IMR-90 (cell line): Measurements from ENCODE around the gene ROGDI. TPM values are rescaled to one million over a fixed set of nuclear protein-coding genes. Genes with fewer than 3 reads are reported as not detected.

Source experiments
- ATAC-seq: fragments of 200-7000 bp; cut with Tn5 transposase; 2 replicates; pipeline ENCODE4 v1.9.1; 2020; ENCODE audit warnings: low read depth, mild to moderate bottlenecking, moderate library complexity
- BruUV-seq: library from RNA; stranded (reverse); fragments of 400-500 nt; replicated peaks from 2 replicates; lab custom pipeline; 2021; lab: Mats Ljungman, UMichigan
- CTCF ChIA-PET: fragments of 300-600 bp; formaldehyde crosslinking; extraction: SDS; loops from one replicate; lab custom pipeline; 2021; ENCODE audit warnings: antibody characterized with exemption; lab: Yijun Ruan, JAX
- POLR2A ChIA-PET: fragments of 300-600 bp; sonication (Branson Sonifier 250); formaldehyde crosslinking; loops from one replicate; lab custom pipeline; 2022; ENCODE audit warnings: antibody characterized with exemption; ENCODE audit not compliant: unreplicated experiment; lab: Charles Lee
- DNase-seq: peaks from one replicate; pipeline ENCODE4 v3.0.0; 2013
- H2AFZ ChIP-seq: replicated peaks from 2 replicates; pipeline ENCODE3; 2013; ENCODE audit warnings: low read length, mild to moderate bottlenecking; ENCODE audit not compliant: poor library complexity
- H2AK5ac ChIP-seq: 2 replicates; pipeline ENCODE4 v1.6.1; 2013; ENCODE audit warnings: low read depth, low read length, inconsistent platforms
- H2AK9ac ChIP-seq: replicated peaks from 2 replicates; pipeline ENCODE3; 2013; ENCODE audit warnings: mild to moderate bottlenecking, low read depth, low read length, moderate library complexity; ENCODE audit not compliant: poor library complexity
- H2BK120ac ChIP-seq: 2 replicates; pipeline ENCODE4 v1.6.1; 2013; ENCODE audit warnings: low read depth, low read length, inconsistent platforms
- H2BK15ac ChIP-seq: 3 replicates; pipeline ENCODE4 v1.6.1; 2013; ENCODE audit warnings: low read depth, low read length, inconsistent platforms
- H2BK20ac ChIP-seq: 2 replicates; pipeline ENCODE4 v1.6.1; 2013; ENCODE audit warnings: low read depth, mild to moderate bottlenecking, inconsistent platforms, low read length, moderate library complexity
- H2BK5ac ChIP-seq: 2 replicates; pipeline ENCODE4 v1.6.1; 2013; ENCODE audit warnings: mild to moderate bottlenecking, low read depth, low read length, inconsistent platforms; ENCODE audit not compliant: poor library complexity, severe bottlenecking
- H3K14ac ChIP-seq: replicated peaks from 2 replicates; pipeline ENCODE4 v1.6.1; 2013; ENCODE audit warnings: low read depth, low read length, inconsistent platforms
- H3K18ac ChIP-seq: 2 replicates; pipeline ENCODE4 v1.6.1; 2013; ENCODE audit warnings: low read depth, low read length, control low read depth
- H3K23ac ChIP-seq: 2 replicates; pipeline ENCODE4 v1.6.1; 2013; ENCODE audit warnings: low read depth, low read length, inconsistent platforms
- H3K27ac ChIP-seq: 2 replicates; pipeline ENCODE4 v1.5.1; 2013; ENCODE audit warnings: mild to moderate bottlenecking, control low read depth, low read length; ENCODE audit not compliant: insufficient read depth
- H3K27me3 ChIP-seq: 2 replicates; pipeline ENCODE4 v1.6.1; 2013; ENCODE audit warnings: low read length; ENCODE audit not compliant: control insufficient read depth, insufficient read depth
- H3K36me3 ChIP-seq: 2 replicates; pipeline ENCODE4 v1.6.1; 2013; ENCODE audit warnings: low read length, mixed read lengths; ENCODE audit not compliant: control insufficient read depth, insufficient read depth
- H3K4ac ChIP-seq: 2 replicates; pipeline ENCODE4 v1.6.1; 2013; ENCODE audit warnings: low read depth, low read length, inconsistent platforms
- H3K4me1 ChIP-seq: 2 replicates; pipeline ENCODE4 v1.6.1; 2013; ENCODE audit warnings: low read length, mixed read lengths; ENCODE audit not compliant: control insufficient read depth, insufficient read depth
- H3K4me2 ChIP-seq: 2 replicates; pipeline ENCODE4 v1.6.1; 2013; ENCODE audit warnings: low read depth, mild to moderate bottlenecking, control low read depth, low read length, moderate library complexity
- H3K4me3 ChIP-seq: 2 replicates; pipeline ENCODE4 v1.5.1; 2013; ENCODE audit warnings: low read depth, mild to moderate bottlenecking, control low read depth, low read length, moderate library complexity; ENCODE audit not compliant: insufficient read depth
- H3K56ac ChIP-seq: 2 replicates; pipeline ENCODE4 v1.6.1; 2013; ENCODE audit warnings: low read length, inconsistent platforms; ENCODE audit not compliant: insufficient read depth; ENCODE audit errors: extremely low read depth
- H3K79me1 ChIP-seq, 2 experiments: 2 replicates each; pipeline ENCODE4 v1.6.1; 2013; ENCODE audit warnings: low read length in 2 of 2, inconsistent platforms in 1 of 2, low read depth in 1 of 2
- H3K9ac ChIP-seq: 2 replicates; pipeline ENCODE4 v1.6.1; 2013; ENCODE audit warnings: low read depth, low read length, control low read depth
- H3K9me1 ChIP-seq: 2 replicates; pipeline ENCODE4 v1.6.1; 2013; ENCODE audit warnings: low read length, inconsistent platforms; ENCODE audit not compliant: insufficient read depth
- H3K9me3 ChIP-seq: 2 replicates; pipeline ENCODE4 v1.6.1; 2013; ENCODE audit warnings: low read length; ENCODE audit not compliant: control insufficient read depth, insufficient read depth
- H4K20me1 ChIP-seq: 2 replicates; pipeline ENCODE4 v1.6.1; 2013; ENCODE audit warnings: low read length, inconsistent platforms; ENCODE audit not compliant: insufficient read depth
- H4K5ac ChIP-seq: 2 replicates; pipeline ENCODE4 v1.6.1; 2013; ENCODE audit warnings: mild to moderate bottlenecking, low read depth, low read length, control low read depth
- H4K8ac ChIP-seq, 2 experiments: 2 replicates each; pipeline ENCODE4 v1.6.1; 2013; ENCODE audit warnings: low read depth in 2 of 2, low read length in 2 of 2, control low read depth in 1 of 2, inconsistent platforms in 1 of 2
- H4K91ac ChIP-seq: 2 replicates; pipeline ENCODE4 v1.6.1; 2013; ENCODE audit warnings: low read depth, low read length, inconsistent platforms; ENCODE audit not compliant: insufficient read depth
- BHLHE40 ChIP-seq: fragments of 150-350 bp; IDR thresholded peaks from 2 replicates; pipeline ENCODE4 v1.6.1; 2016; ENCODE audit warnings: mild to moderate bottlenecking, low read depth, low read length
- CEBPB ChIP-seq: IDR thresholded peaks from 2 replicates; pipeline ENCODE4 v1.6.1; 2012; ENCODE audit warnings: low read depth, low read length, improper control_type of control experiment
- CHD1 ChIP-seq: IDR thresholded peaks from 2 replicates; pipeline ENCODE4 v1.6.1; 2012; ENCODE audit warnings: low read depth, low read length, improper control_type of control experiment
- FOS ChIP-seq: fragments of 150-350 bp; IDR thresholded peaks from 2 replicates; pipeline ENCODE4 v1.6.1; 2016; ENCODE audit warnings: low read depth, low read length
- MAFK ChIP-seq: IDR thresholded peaks from 2 replicates; pipeline ENCODE4 v1.6.1; 2012; ENCODE audit warnings: low read depth, low read length, improper control_type of control experiment
- MAZ ChIP-seq: IDR thresholded peaks from 2 replicates; pipeline ENCODE4 v1.6.1; 2012; ENCODE audit warnings: low read depth, mild to moderate bottlenecking, low read length, improper control_type of control experiment, moderate library complexity, borderline replicate concordance
- MXI1 ChIP-seq: IDR thresholded peaks from 2 replicates; pipeline ENCODE4 v1.6.1; 2012; ENCODE audit warnings: low read depth, mild to moderate bottlenecking, low read length, moderate library complexity, borderline replicate concordance
- NFE2L2 ChIP-seq: fragments of 150-350 bp; IDR thresholded peaks from 2 replicates; pipeline ENCODE4 v1.6.1; 2016; ENCODE audit warnings: low read depth, mild to moderate bottlenecking, low read length
- POLR2A ChIP-seq: IDR thresholded peaks from 2 replicates; pipeline ENCODE4 v1.6.1; 2012; ENCODE audit warnings: mild to moderate bottlenecking, low read depth, low read length
- RAD21 ChIP-seq: IDR thresholded peaks from 2 replicates; pipeline ENCODE4 v1.6.1; 2012; ENCODE audit warnings: low read length, improper control_type of control experiment
- RCOR1 ChIP-seq: IDR thresholded peaks from 2 replicates; pipeline ENCODE4 v1.6.1; 2012; ENCODE audit warnings: mild to moderate bottlenecking, low read length, improper control_type of control experiment; ENCODE audit not compliant: insufficient replicate concordance
- RFX5 ChIP-seq: IDR thresholded peaks from 2 replicates; pipeline ENCODE4 v1.8.0; 2012; ENCODE audit warnings: low read depth, mild to moderate bottlenecking, low read length, moderate library complexity
- SMC3 ChIP-seq: fragments of 150-350 bp; IDR thresholded peaks from 2 replicates; pipeline ENCODE4 v1.6.1; 2016; ENCODE audit warnings: low read depth, mild to moderate bottlenecking, antibody characterized with exemption, low read length, moderate library complexity
- WGBS, 2 experiments: methylation state at CpG; one replicate each; pipeline versions ENCODE4 v1.1.5 to v1.1.7; 2013; ENCODE audit warnings: missing lambda C conversion rate in 2 of 2; ENCODE audit not compliant: insufficient read length in 1 of 2; ENCODE audit errors: extremely low coverage in 2 of 2; 5-methylcytosine and 5-hydroxymethylcytosine counted together
- dilution Hi-C: fragments of 300-500 bp; cut with HindIII; formaldehyde crosslinking; loops from one replicate; pipeline ENCODE4 v1.14.3; 2018; ENCODE audit warnings: low sequenced_read_pairs; ENCODE audit not compliant: unreplicated experiment
- in situ Hi-C: fragments of 300-500 bp; cut with MboI; formaldehyde crosslinking; loops from 3 replicates; pipeline ENCODE4 v1.14.3; 2019; ENCODE audit warnings: low sequenced_read_pairs, inconsistent platforms, mixed read lengths
- intact Hi-C: fragments of 100-400 bp; cut with micrococcal nuclease; formaldehyde crosslinking; loops from 2 replicates; pipeline ENCODE4 v1.10.0; 2022
- polyA plus RNA-seq, 3 experiments: library from polyadenylated mRNA; depleted of rRNA; stranded (reverse); fragments of >200 nt; gene quantifications; 2 replicates each; pipeline ENCODE4 v1.2.3, GENCODE V29; 2012; ENCODE audit warnings: low replicate concordance in 1 of 3
- total RNA-seq: library from RNA; depleted of rRNA; stranded (reverse); fragments of >200 nt; gene quantifications from 2 replicates; pipeline ENCODE4 v1.2.3, GENCODE V29; 2012
- TF ChIP-seq, protein P1 (sequence below): conservative IDR thresholded peaks from 2 replicates; pipeline ENCODE4 v1.5.1; 2012; ENCODE audit warnings: mild to moderate bottlenecking, low read depth, low read length, improper control_type of control experiment
- TF ChIP-seq, protein P2 (sequence below): fragments of 150-350 bp; IDR thresholded peaks from 2 replicates; pipeline ENCODE4 v1.6.1; 2016; ENCODE audit warnings: low read depth, mild to moderate bottlenecking, low read length, moderate library complexity, borderline replicate concordance
- TF ChIP-seq, protein P3 (sequence below): fragments of 150-350 bp; IDR thresholded peaks from 2 replicates; pipeline ENCODE4 v1.6.1; 2017; ENCODE audit warnings: mild to moderate bottlenecking, antibody characterized with exemption, low read length, low read depth

The ROGDI gene
- total and polyA plus RNA-seq, 2 of the 4 experiments (the other 2 are of a cell fraction): 13.6 to 27.1 TPM

DNA sequence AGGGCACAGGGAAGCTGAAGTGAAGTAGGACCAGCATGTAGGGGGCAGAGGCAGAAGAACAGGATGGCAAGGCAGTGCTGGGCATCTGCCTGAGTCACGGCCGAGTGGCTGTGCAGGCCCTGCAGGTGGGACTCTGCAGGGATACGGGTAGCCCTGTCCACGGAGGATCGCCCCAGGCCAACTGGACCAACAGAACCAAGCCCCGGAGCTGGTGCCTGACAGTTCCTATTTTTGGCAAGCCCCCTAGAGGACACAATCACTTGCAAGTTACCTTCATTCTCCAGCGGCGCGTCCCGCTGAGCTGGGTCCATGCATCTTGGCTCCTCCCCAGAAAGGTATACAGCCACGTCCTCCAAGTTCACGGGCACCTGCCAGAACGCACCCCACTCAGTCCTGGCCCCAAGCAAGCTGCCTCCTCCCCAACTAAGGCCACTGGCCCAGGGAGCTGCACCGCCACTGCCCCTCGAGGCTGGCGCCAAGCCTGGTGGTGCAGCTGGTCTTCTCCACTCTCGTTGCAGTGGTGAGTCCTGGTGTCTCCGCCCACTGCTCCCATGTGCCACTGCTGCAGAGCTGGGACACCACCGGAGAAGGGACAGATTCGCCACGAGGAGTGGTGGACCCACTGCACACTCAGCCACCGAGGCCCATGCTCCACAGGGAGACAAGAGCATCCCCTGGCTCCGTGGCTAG is 42.1 kb downstream of the ROGDI start:
- no peak overlapping the region for H3K14ac ChIP-seq
- H3K4ac ChIP-seq: no peak overlapping the region
- H3K4me3 ChIP-seq: no peak overlapping the region
- no peak overlapping the region for H3K23ac ChIP-seq
- BruUV-seq: no TSS peak
- intact Hi-C loops: no loop called here
- no peak overlapping the region for H2BK20ac ChIP-seq
- no peak overlapping the region for H3K4me2 ChIP-seq
- H3K36me3 ChIP-seq: peaks cover 63% of the 10 kb centered on the region
- H3K27me3 ChIP-seq: no peaks in the 10 kb centered on the region
- H2AK5ac ChIP-seq: no peak overlapping the region
- H3K9me3 ChIP-seq: no peaks in the 10 kb centered on the region
- no peak overlapping the region for H2AK9ac ChIP-seq
- H3K9ac ChIP-seq: no peak overlapping the region
- H4K20me1 ChIP-seq: no peaks in the 10 kb centered on the region; the same call in 1 of the 2 replicates
- no peak overlapping the region for H3K18ac ChIP-seq
- H4K5ac ChIP-seq: no peak overlapping the region
- peaks cover 16 to 19% of the 10 kb centered on the region in 2 experiments; a peak in 3 of 4 replicates for H3K79me1 ChIP-seq
- no peak overlapping the region for H3K27ac ChIP-seq
- H3K4me1 ChIP-seq: no peaks in the 10 kb centered on the region
- H3K9me1 ChIP-seq: no peaks in the 10 kb centered on the region
- in situ Hi-C loops: loop anchor here (10.0 kb wide), 1 partner anchor 194 kb away; the partner anchor contains the start of gene SEC14L5
- no peak for ATAC-seq
- H4K91ac ChIP-seq: no peak overlapping the region
- H2BK15ac ChIP-seq: no peak overlapping the region
- ChIA-PET POLR2A (no interaction called here), CTCF (no interaction called here)
- TF ChIP-seq RFX5 (no peak), FOS (no peak), CEBPB (no peak), BHLHE40 (no peak), CHD1 (no peak), POLR2A (no peak), SMC3 (no peak), NFE2L2 (no peak), RAD21 (no peak), RCOR1 (no peak), MXI1 (no peak), MAFK (no peak), MAZ (no peak)
- TF ChIP-seq, protein P1, sequence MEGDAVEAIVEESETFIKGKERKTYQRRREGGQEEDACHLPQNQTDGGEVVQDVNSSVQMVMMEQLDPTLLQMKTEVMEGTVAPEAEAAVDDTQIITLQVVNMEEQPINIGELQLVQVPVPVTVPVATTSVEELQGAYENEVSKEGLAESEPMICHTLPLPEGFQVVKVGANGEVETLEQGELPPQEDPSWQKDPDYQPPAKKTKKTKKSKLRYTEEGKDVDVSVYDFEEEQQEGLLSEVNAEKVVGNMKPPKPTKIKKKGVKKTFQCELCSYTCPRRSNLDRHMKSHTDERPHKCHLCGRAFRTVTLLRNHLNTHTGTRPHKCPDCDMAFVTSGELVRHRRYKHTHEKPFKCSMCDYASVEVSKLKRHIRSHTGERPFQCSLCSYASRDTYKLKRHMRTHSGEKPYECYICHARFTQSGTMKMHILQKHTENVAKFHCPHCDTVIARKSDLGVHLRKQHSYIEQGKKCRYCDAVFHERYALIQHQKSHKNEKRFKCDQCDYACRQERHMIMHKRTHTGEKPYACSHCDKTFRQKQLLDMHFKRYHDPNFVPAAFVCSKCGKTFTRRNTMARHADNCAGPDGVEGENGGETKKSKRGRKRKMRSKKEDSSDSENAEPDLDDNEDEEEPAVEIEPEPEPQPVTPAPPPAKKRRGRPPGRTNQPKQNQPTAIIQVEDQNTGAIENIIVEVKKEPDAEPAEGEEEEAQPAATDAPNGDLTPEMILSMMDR: no peak
- TF ChIP-seq, protein P2, sequence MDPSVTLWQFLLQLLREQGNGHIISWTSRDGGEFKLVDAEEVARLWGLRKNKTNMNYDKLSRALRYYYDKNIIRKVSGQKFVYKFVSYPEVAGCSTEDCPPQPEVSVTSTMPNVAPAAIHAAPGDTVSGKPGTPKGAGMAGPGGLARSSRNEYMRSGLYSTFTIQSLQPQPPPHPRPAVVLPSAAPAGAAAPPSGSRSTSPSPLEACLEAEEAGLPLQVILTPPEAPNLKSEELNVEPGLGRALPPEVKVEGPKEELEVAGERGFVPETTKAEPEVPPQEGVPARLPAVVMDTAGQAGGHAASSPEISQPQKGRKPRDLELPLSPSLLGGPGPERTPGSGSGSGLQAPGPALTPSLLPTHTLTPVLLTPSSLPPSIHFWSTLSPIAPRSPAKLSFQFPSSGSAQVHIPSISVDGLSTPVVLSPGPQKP: no peak
- TF ChIP-seq, protein P3, sequence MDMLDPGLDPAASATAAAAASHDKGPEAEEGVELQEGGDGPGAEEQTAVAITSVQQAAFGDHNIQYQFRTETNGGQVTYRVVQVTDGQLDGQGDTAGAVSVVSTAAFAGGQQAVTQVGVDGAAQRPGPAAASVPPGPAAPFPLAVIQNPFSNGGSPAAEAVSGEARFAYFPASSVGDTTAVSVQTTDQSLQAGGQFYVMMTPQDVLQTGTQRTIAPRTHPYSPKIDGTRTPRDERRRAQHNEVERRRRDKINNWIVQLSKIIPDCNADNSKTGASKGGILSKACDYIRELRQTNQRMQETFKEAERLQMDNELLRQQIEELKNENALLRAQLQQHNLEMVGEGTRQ: no peak
- H2AFZ ChIP-seq: no peak overlapping the region
- no peak overlapping the region for H2BK5ac ChIP-seq
- 93% methylated on average over 17 of the region's 23 CpGs; no CpG with 5 or more reads in 1 of the 2 experiments for WGBS, 2 experiments
- dilution Hi-C loops: no loop called here
- no peak overlapping the region for H2BK120ac ChIP-seq
- no peak for DNase-seq
- H4K8ac ChIP-seq: no peak overlapping the region
- H3K56ac ChIP-seq: no peak overlapping the region
